ENCODE data around the gene NEDD4L. TPM values are rescaled to one million over a fixed set of nuclear protein-coding genes. Genes with fewer than 3 reads are reported as not detected.

Gene NEDD4L
- total and polyA plus RNA-seq, 2 experiments from 2014 or later = 36.2 to 72.3 TPM

- H3F3A ChIP-seq (replicated peaks; ENCODE audit: low read depth) = no peaks in the 10 kb centered on the region; the same call in 1 of the 2 replicates
- H3K4me1 ChIP-seq (ENCODE audit: insufficient read depth) = peaks cover 22% of the 10 kb centered on the region
- Mint-ChIP-seq H3K27ac (no peak overlapping the region), H3K4me1 (peaks cover 28% of the 10 kb centered on the region), H3K36me3 (ENCODE audit: low read depth) (no peaks in the 10 kb centered on the region), H3K4me3 (no peak overlapping the region), H3K27me3 (ENCODE audit: insufficient read depth, low read depth, poor library complexity) (peaks cover under 1% of the 10 kb centered on the region), H3K9me3 (no peaks in the 10 kb centered on the region)
- TF ChIP-seq ZNF462 (CRISPR knock-in tag; IDR thresholded peaks at IDR 0.05) (no peak), CTCF (conservative IDR thresholded peaks at IDR 0.05; ENCODE audit: low read depth in 2 of 2) (no peak), EZH2phosphoT487 (IDR thresholded peaks at IDR 0.05; ENCODE audit: unreplicated experiment) (no peak), ZNF331 (CRISPR knock-in tag; IDR thresholded peaks at IDR 0.05; ENCODE audit: low read depth) (no peak), ETS1 (IDR thresholded peaks at IDR 0.05) (no peak), STAT1 (IDR thresholded peaks at IDR 0.05; ENCODE audit: unreplicated experiment) (no peak), CREB1 (CRISPR knock-in tag; IDR thresholded peaks at IDR 0.05; ENCODE audit: low read depth) (no peak), REST (IDR thresholded peaks at IDR 0.05; ENCODE audit: unreplicated experiment) (no peak), POLR2AphosphoS5 (IDR thresholded peaks at IDR 0.05; ENCODE audit: low read depth) (no peak), EZH2 (IDR thresholded peaks at IDR 0.05; ENCODE audit: low read depth, unreplicated experiment) (no peak), ZNF114 (CRISPR knock-in tag; IDR thresholded peaks at IDR 0.05) (no peak), NANOG (IDR thresholded peaks at IDR 0.05; ENCODE audit: borderline replicate concordance) (no peak), JUNB (IDR thresholded peaks at IDR 0.05; ENCODE audit: unreplicated experiment) (no peak)
- DNase-seq (ENCODE audit: low spot score) (no peak), ATAC-seq (no peak)
- H3K4me2 ChIP-seq = no peak overlapping the region
- no peaks in the 10 kb centered on the region for H3K79me2 ChIP-seq (replicated peaks; ENCODE audit: insufficient read depth)
- no peaks in the 10 kb centered on the region for H3K9me2 ChIP-seq (ENCODE audit: insufficient read depth)
- H3K4me3 ChIP-seq = no peak overlapping the region
- no peaks in the 10 kb centered on the region for H3K36me3 ChIP-seq (ENCODE audit: insufficient read depth)
- H3K27ac ChIP-seq (ENCODE audit: low read depth) = no peak overlapping the region
- H4K20me1 ChIP-seq (replicated peaks; ENCODE audit: insufficient read depth) = no peaks in the 10 kb centered on the region
- no peaks in the 10 kb centered on the region for H3K27me3 ChIP-seq (ENCODE audit: insufficient read depth)
- H2AFZ ChIP-seq = peak overlapping the region; percentile 40; the same call in 1 of the 2 replicates
Measured at GRCh38 chr18:58449464-58449863, 405.4 kb downstream of the NEDD4L start.
